Suppressor macrophage treated with lipopolysaccharide for 1 hour (primary cell): ENCODE results near the gene AGK.
"Not testable (repeated sequence)": the region's sequence is repeated elsewhere in the genome, so short reads cannot be mapped to it uniquely, and the experiment has no call there.

Experiments used
- DNase-seq, 3 donors: peaks; one replicate each; pipeline ENCODE4 v3.0.0-alpha.2; 2020 to 2022

The AGK gene

GRCh38 chr7:141557831-141558531, 6.8 kb downstream of the AGK start:
- not testable (repeated sequence) for DNase-seq

- DNase-seq, result no peak
Observed at GRCh38 chr7:141558544-141559183, 7.5 kb downstream of the AGK start.

- DNase-seq, result peak; percentile 28 to 76 (median 61)
Observed at GRCh38 chr7:141559961-141560360, 8.8 kb downstream of the AGK start.

- DNase-seq, result no peak
Observed at GRCh38 chr7:141562036-141562435, 10.8 kb downstream of the AGK start.

- DNase-seq, result no peak
Observed at GRCh38 chr7:141562543-141562942, 11.3 kb downstream of the AGK start.

- DNase-seq, result peak in 2 of 3 donors; percentile 14 to 22
Observed at GRCh38 chr7:141562972-141563371, 11.8 kb downstream of the AGK start.

- peak; percentile 75 to 89 (median 77) for DNase-seq
Observed at GRCh38 chr7:141563956-141564623, 12.9 kb downstream of the AGK start.

GRCh38 chr7:141567432-141567831, 16.2 kb downstream of the AGK start:
- DNase-seq, result no peak

GRCh38 chr7:141568227-141568626, 17.0 kb downstream of the AGK start:
- no peak for DNase-seq

GRCh38 chr7:141571059-141571458, 19.8 kb downstream of the AGK start:
- DNase-seq, result no peak

GRCh38 chr7:141572175-141572574, 21.0 kb downstream of the AGK start:
- DNase-seq, result no peak

- DNase-seq, result no peak
Observed at GRCh38 chr7:141573511-141573910, 22.3 kb downstream of the AGK start.

- no peak for DNase-seq
Observed at GRCh38 chr7:141575164-141575563, 24.0 kb downstream of the AGK start.

- no peak for DNase-seq
Observed at GRCh38 chr7:141575654-141576448, 24.6 kb downstream of the AGK start.

- no peak for DNase-seq
Observed at GRCh38 chr7:141577043-141577839, 26.0 kb downstream of the AGK start.

GRCh38 chr7:141579953-141580352, 28.7 kb downstream of the AGK start:
- not testable (repeated sequence) for DNase-seq

- not testable (repeated sequence) for DNase-seq
Observed at GRCh38 chr7:141582063-141582462, 30.9 kb downstream of the AGK start.

- DNase-seq, result no peak
Observed at GRCh38 chr7:141584935-141585334, 33.7 kb downstream of the AGK start.

GRCh38 chr7:141585592-141586510, 34.6 kb downstream of the AGK start:
- DNase-seq, result peak; percentile 51 to 78 (median 62)

GRCh38 chr7:141586878-141587277, 35.7 kb downstream of the AGK start:
- DNase-seq, result no peak

- DNase-seq, result no peak
Observed at GRCh38 chr7:141587304-141587703, 36.1 kb downstream of the AGK start.
